Skin epidermis (tissue), 12 donors: Measurements from ENCODE around the gene PHKB.
A peak's percentile ranks its signal among the peaks of the same experiment; 100 is the strongest.

ENCODE experiments used
- H3K27ac ChIP-seq, 21 experiments: fragments of 200-600 bp; sonication (generic) in 11 of 21; one replicate each; pipeline ENCODE4 v1.5.0; 2020; ENCODE audit warnings: mild to moderate bottlenecking in 3 of 21, inconsistent platforms in 2 of 21, moderate library complexity in 2 of 21
- H3K4me3 ChIP-seq, 7 experiments: fragments of 200-600 bp; sonication (generic) in 2 of 7; one replicate each; pipeline ENCODE4 v1.5.0; 2020; ENCODE audit warnings: inconsistent platforms in 2 of 7, mild to moderate bottlenecking in 2 of 7, moderate library complexity in 1 of 7

The PHKB gene

DNA sequence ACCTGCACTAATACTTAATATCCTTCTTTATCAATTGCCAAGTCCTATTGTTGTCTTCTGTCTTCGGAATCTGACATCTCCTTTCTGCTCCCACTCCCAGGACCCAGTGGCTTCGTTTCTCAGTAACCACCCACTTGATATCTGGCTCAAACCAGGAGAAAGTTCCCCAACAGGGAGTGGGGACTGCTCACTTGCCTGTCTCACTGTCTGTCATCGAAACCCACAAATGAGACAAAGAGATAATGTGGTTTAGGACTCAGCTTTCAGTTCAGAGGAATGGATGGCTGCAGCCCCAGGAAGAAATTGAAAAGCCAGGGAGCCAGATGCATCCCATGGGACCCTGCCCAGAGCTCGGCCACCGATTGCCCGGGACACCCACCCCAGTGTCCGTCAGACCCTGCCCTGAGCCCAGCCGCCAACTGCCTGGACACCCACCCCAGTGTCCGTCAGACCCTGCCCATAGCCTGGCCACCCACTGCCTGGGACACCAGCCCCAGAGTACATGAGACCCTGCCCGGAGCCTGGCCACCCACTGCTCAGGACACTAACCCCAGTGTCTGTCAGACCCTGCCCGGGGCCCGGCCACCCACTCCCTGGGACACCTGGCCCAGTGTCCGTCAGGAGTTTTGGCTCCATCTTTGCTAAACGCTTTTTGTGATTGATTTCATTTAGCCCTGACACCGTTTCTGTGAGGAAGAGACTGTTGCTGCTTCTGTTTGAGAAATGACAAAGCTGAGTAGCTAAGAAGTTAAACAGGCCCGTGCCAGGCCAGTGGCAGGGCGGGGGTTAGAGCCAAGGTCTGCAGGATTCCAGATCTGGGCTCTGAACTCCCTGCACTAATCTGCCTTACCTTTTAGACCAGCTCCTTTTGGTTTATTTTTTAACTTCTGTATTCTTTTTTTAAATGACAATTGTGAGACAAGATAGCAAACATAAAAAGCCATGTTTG, 251.4 kb downstream of the PHKB start:
- Histone ChIP-seq H3K4me3 (no peak overlapping the region), H3K27ac (no peak overlapping the region)

DNA sequence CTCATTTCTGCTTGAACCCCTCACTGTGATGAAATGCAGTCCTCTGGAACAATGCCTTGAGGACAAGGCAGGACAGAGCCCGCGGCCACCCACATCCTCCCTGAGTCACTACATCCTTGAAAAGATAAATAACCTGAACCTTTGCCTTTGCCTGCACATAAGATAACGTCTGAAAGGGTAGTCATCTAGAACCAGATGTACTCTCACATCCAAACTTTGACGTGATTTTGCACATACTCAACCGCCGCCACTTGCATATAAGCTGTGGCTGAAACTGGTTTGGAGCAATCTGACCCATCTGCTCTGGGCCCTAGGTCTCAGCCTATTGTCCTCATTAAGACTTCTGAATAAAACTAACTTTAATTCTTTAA, 252.1 kb downstream of the PHKB start:
- H3K27ac ChIP-seq = no peak overlapping the region
- no peak overlapping the region for H3K4me3 ChIP-seq

DNA sequence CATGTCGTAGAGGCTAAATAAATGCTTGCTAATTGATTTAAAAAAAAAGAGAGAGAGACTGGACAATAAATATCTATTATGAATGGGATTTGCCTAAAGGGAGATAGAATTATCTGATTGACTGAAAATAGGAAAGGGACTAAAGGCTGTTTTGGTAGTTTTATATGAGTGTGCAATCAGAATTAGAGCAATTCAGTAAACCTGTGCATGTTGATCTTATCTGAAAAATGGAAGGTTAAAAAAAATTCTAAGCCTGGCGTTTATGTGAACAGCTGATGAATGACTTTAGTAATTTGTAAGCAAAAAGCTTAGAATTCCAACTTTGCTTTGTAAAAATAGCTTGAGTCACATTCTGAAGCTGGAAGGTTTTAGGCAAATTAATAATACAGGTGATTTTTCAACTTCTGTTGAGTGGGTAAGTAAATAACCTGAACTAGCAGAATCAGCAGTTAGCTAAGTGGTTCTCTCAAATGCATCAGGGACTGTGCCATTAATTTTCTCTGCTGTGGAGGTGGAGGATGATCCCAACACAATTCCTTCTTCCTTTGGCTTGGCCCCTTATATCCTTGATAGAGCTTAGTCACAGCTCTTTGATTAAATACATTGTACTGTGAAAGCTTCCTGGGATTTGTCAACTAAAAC, 254.4 kb downstream of the PHKB start:
- Histone ChIP-seq H3K27ac (no peak overlapping the region), H3K4me3 (no peak overlapping the region)

DNA sequence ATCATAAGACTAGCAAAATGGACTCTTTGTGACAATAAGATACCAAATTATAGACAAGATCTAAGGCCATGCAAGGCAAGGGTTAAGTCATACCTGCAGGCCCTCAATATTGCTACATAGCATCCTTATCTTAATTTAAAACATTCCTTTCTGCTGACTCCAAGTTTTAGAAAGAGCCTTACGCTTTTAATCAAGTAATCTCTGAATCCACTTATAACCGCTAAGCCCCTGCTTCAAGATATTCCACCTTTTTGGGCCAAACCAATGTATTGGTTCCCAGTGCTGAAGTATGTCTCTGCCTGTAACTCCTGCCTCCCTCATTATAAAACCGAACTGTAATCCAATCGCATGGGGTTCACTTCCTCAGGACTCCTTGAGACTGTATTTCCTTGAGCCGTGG, 255.4 kb downstream of the PHKB start:
- no peak overlapping the region for H3K4me3 ChIP-seq

DNA sequence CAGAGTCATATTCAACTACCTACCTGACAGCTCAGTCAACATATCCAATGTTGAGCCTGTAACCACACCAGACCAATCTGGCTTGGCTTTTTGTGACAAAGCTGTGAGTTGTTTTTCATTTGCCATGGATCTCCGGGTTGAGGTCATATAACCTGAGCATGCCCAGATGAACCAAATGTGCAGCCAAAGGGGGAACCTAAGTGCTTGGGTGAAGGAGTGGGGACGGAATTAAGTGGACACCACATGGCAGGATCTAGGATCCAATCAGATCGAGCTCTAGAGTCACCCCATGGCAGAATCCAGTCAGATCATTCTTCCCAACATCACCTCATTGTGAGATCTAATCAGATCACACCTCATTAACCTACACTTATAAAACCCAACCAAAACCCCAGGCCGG, 258.6 kb downstream of the PHKB start:
- no peak overlapping the region for H3K27ac ChIP-seq
- H3K4me3 ChIP-seq = no peak overlapping the region

More for the DNA sequence above, 255.4 kb downstream of the PHKB start:
- no peak overlapping the region for H3K27ac ChIP-seq

DNA sequence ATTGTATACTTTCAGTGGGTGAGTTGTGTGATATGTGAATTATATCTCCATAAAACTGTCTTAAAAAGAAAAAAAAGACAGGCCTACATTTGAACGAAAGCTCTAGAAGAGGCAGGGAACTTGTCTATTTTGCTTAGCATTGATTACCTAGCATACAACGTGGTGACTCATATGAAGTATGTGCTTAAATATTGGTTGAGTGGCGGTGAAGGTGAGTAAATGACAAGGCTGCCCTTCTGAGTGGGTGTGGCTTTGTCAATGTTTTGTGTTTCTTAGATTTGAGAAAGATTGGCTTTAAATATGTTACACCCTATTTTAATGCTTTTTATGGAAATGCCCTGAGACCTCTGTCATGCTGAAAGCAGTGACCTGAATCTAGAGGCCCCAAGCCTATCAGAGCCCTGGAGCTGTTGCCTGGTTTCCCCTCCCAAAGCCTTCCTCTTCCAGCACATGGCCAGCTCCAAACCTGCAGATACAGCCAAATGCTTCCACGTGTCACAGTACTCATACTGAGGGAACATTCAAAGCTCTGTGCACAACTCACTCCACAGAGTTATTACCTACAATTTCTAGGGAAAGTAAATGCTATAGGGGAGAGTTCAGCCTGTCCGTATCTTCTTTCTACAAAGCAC, 260.0 kb downstream of the PHKB start:
- H3K27ac ChIP-seq = no peak overlapping the region

DNA sequence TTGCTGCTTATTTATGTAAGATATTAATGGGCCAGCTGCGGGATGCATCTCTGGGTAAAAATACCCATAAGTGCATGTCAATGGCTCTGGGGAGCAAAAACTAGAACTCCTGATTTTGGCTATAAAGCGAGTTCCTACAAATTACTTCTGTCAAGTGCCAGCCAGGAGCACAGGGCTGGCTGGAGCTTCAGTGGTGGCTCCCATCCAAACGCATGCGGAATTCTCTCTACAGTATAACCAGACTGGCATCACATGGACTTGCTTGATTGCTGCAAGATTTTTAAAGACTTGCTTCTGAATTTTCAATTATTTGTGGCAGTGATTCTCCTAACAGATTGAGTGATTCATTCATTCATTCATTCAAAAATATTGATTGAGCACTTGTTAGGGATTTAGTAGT, 260.9 kb downstream of the PHKB start:
- H3K4me3 ChIP-seq = no peak overlapping the region
- H3K27ac ChIP-seq = no peak overlapping the region

More for the DNA sequence above, 260.0 kb downstream of the PHKB start:
- no peak overlapping the region for H3K4me3 ChIP-seq

DNA sequence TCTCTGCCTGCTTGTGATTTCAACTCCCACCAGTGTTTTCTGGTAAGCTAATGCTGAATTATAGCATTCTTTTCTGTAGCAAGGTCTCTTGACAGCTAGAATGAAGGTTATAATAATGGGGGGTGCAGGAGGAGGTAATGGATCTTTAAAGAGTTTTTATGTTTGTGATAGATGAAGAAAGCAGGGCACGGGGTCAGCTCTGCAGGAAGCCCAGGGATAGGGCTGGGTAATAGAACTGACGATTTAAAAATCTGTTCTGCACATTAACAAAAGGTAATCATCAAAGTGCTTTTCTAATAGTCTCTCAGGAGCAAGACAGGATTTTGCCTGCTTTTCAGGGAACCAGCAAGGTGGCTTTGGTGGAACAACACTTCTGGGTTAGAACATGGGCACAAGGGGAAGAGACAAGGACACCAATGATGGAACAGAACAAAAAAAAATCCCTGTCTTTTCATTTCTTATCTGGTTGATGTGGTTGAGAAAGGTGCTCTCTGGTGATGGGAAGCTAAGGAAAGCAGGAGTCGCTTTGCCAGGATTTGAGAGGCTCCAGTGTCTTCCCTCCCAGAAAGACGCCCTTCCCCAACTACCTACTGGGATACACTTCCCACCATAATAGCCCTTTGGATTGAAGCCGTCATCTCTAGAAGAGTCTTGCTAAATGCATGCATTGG, 263.1 kb downstream of the PHKB start:
- Histone ChIP-seq H3K4me3 (no peak overlapping the region), H3K27ac (no peak overlapping the region)

DNA sequence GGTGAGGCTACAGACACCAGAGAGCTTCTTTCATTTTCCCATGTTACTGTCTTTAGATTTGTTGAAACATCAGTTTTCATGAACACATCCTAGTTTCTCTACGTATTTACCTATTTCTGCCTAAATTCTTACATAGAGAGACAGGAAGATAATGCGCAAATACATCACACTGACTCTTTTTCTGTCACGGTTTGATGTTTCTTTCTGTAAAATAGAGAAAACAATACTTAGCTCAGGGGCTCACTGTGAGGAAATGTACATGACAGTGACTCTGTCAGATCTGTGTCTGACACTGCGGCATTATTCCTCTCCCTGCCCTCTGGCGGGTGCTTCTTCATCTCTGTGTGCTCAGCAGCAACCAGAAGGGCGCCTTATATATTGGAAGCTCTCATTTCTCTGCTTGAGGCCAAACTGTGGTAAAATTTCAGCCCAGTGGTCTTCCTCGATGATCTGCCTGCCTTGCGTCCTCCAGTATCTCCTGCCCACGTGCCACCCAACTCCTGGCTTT, 264.1 kb downstream of the PHKB start:
- Histone ChIP-seq H3K4me3 (no peak overlapping the region), H3K27ac (no peak overlapping the region)

DNA sequence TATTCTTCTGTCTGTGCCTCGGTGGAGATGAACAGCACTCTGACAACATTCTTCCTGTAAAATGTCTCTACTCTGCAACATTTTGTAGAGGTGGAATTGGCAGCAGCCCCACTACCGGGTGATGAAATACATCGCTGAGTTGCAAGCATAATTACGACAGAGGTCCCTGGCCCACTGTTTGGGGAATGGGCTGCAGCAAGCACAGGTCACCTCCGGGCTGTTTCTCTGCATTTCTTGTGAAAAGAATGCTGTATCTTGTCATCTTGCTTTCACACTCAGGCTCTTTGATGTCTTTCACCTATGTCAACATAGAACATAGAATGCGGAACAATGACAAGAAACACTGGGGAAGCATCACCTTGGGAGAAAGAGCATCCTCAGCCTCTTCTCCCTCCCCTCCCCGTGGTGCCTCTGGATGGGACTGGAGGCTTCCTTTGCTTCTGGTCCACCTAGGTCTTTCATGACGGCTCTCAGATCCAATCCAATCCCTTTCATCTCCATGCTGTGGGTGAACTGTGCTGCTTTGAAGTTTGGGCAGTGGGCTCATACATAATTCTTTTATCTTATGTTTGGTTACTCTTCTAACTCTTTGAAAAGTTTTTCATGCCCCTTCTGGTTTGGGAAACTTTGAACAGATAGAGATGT, 265.0 kb downstream of the PHKB start:
- H3K4me3 ChIP-seq = no peak overlapping the region

DNA sequence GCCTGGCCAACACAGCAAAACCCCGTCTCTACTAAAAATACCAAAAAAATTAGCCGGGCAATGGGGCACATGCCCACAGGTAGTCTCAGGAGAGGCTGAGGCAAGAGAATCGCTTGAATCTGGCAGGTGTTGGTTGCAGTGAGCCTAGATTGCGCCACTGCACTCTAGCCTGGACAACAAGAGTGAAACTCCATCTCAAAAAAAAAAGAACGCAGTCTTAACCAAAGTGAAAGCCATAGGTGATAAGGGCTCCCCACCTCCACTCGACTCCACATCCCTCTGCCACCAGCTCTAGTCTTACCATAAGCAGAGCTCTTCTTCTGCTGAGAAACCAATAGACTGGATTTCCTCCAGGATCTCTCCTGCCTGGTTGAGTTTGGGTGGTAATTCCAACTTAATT, 266.0 kb downstream of the PHKB start:
- H3K4me3 ChIP-seq = no peak overlapping the region
- no peak overlapping the region for H3K27ac ChIP-seq

More for the DNA sequence above, 265.0 kb downstream of the PHKB start:
- H3K27ac ChIP-seq = no peak overlapping the region

DNA sequence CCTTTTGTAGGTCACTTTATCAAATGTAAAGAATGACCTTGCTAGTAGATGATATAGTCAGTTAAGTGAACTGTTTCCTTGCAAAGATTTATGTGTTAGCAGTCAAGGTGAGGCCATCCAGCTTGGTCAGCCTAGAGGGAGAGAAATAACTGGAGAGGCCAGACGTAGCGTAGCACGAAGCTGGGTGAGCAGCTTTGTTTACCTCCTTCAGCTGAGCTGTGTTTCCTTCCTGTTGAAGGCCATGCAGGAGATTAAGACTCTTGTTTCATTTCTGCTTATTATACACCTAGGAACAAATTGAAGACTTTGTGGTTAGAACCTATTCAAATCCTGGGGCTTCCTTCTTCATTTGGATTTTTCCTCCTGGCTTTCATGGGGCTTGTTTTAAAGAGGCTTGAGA, 267.1 kb downstream of the PHKB start:
- Histone ChIP-seq H3K27ac (no peak overlapping the region), H3K4me3 (no peak overlapping the region)

DNA sequence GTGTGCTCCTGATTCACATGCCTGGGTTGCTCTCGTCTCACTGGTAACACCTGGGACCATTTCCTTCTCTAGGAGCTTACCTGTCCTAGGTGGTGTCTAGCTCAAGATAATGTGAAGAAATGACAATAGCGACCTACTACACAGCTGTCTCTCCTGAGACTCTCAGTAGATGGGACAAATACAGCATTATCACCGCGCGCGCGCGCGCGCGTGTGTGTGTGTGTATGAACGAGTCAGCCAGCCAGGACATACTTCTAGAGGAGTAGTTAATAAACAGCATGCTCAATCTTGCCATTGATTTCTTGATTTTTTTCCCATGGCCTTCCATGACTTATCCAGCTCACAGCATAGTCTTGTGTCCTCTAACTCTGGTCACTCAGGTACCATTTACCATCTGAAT, 268.6 kb downstream of the PHKB start:
- no peak overlapping the region for H3K27ac ChIP-seq

DNA sequence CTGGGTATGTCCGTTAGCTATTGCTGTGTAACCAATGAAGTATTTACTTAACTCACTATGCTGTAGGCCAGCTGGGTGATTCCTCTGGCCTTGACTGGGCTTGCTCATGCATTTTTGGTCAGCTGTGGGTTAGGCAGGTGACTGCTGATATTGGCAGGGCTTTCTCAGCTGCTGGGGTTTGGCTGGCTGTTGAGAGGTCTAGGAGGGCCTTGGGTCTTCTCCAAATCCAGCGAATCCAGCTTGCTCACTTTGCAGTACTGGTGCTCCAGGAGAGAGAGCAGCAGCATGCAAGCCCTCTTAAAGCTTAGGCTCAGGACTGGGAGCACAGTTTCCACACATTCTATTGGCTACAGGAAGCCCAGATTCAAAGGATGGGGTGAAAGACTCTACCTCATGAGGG, 270.1 kb downstream of the PHKB start:
- Histone ChIP-seq H3K27ac (no peak overlapping the region), H3K4me3 (no peak overlapping the region)

More for the DNA sequence above, 268.6 kb downstream of the PHKB start:
- no peak overlapping the region for H3K4me3 ChIP-seq

DNA sequence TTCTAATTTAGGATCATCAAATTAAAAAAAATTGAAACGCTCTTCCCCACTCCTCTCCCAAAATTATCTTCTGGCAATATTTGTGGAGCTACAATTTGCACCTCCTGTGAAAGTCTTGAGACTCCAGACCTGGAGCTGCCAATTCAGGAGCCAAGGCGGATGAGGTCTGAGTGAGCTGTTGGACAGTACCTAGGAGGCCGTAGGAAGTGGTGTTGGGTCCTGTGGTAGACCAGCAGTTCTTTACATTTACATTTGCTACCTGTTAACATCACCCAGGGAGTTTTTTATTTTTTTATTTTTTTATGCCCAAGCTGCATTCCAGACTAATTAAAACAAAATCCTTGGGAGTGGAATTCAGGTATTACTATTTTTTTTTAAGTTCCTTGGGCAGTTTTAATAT, 271.0 kb downstream of the PHKB start:
- no peak overlapping the region for H3K4me3 ChIP-seq
- peak overlapping the region in 1 of 21 experiments; percentile 23 for H3K27ac ChIP-seq

DNA sequence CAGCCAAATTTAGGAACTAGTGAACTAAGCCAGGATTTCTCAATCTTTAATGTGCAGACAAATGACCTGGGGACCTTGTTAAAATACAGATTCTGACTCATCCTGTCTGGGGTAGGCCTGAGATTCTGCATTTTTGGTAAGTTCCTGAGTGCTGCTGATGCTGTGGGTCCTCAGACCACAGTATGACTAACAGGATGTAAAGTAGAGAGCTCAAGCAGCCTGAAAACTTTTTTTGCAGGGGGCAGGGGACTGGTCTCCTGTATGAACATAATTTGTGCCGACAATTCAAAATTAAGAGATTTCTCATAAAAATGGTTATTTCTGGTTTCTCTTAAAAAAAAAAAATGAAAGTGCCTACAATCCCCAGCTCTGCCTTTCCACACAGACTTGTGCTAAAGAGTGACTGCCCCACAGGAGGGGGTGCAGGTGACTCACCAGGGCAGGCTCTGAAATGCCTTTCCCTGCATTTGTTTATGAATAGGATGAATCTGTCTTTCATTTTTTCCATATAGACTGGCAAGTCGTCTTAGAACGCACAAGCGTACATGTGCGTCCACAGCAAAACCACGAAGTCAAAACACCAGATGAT, 271.5 kb downstream of the PHKB start:
- Histone ChIP-seq H3K4me3 (no peak overlapping the region), H3K27ac (peak overlapping the region in 2 of 21 experiments; percentile 10 to 23)

DNA sequence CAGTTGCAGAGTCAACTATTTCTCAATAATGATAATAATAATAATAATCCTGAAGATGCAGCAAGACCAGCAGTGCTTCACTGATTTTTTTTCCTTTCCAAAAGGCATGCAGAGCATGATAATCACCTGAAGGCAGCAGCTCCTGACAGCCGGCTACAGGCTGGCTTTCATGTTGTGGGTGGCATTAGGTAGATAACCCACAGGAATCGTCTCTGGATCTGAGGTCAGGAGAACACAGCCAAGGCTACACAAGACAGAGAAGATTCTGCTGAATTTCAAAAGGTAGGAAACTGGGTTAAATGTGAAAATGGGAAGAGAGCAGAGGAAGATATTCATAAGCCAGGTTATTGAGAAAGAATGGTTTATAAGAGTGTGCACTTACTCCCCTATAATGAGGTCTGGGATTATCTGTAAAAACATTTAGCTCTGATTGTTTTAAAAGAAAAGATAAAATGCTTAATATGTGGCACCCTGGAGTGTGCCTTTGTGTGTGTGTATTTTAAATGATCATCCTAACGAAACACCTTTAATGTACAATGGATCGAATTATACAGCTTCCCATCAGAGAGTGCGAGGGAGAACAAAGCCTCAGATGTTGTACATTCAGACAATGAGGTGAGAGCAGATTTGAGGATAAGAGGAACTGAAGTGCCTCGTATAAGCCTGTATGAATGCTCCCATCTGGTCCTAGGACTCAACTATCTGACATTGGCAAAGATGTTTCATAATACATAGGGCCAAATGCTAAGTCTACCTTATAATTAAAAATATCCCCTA, 273.1 kb downstream of the PHKB start:
- Histone ChIP-seq H3K4me3 (no peak overlapping the region), H3K27ac (no peak overlapping the region)

DNA sequence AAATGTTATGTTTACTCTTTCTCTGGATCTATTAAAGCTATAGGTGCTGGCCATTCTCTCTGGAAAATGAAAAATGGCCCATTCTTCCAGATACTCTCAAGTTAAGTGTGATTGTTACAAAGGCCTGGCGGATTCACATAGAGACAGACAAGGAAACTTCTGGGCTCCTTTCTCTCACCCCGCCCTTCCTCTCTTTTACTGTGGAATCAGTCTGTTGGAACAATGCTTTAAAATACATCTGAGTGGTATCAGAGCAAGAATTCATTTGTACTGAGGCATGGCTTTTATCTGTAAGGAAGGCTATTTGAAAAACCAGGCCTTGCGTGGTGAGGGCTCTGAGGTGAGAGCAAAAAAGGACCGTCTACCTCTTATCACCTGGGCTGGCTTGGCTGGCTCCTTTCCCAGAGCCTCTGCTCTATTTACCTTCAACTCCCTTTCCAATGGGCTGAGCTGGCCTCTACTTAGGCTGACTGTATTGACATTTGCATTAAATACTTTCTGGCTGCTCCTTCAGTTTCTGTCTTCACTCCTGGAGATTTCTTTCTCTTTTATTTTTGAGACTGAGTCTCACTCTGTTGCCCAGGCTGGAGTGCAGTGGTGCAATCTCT, 274.0 kb downstream of the PHKB start:
- Histone ChIP-seq H3K27ac (no peak overlapping the region), H3K4me3 (no peak overlapping the region)
